ENCODE measurements around the gene TMEM63B.
"Not testable (repeated sequence)": the region's sequence is repeated elsewhere in the genome, so short reads cannot be mapped to it uniquely, and the experiment has no call there.

The TMEM63B gene

DNA sequence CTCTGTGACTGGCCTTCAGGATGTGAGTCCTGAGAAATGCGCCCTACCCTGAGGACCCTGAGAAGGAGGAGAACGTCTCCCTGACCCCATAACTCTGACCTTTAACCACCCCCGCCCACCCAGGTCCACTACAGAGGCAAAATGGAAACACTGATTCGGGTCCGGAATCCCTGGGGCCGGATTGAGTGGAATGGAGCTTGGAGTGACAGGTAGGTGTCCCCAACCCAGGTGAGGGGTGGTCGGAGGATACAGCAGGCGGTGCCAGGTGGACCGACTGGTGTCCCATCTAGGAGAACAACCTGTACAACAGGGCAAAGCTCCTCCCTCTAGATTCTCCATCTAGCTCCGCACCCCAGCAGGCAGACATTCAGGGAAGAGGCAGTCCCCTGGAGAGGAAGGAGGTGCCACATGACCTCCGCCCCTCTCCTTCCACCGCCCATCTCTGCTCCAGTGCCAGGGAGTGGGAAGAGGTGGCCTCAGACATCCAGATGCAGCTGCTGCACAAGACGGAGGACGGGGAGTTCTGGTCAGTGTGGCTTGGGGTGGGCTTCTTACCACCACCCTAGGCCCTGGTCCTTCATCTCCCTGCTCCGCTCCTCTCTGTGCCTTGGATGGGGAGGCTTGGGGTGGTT lies 48.9 kb downstream of the TMEM63B start:
- peaks cover 16% of the 10 kb centered on the region; the same call in 1 of the 2 replicates for H3K4me1 ChIP-seq (ENCODE audit: insufficient read depth, low read length)
- no peaks in the 10 kb centered on the region for H3K36me3 ChIP-seq (ENCODE audit: insufficient read depth, low read length)
- no peak overlapping the region for H3K9ac ChIP-seq (ENCODE audit: low read depth, low read length)
- no peaks in the 10 kb centered on the region for H3K9me3 ChIP-seq (ENCODE audit: control insufficient read depth, insufficient read depth, low read length)

DNA sequence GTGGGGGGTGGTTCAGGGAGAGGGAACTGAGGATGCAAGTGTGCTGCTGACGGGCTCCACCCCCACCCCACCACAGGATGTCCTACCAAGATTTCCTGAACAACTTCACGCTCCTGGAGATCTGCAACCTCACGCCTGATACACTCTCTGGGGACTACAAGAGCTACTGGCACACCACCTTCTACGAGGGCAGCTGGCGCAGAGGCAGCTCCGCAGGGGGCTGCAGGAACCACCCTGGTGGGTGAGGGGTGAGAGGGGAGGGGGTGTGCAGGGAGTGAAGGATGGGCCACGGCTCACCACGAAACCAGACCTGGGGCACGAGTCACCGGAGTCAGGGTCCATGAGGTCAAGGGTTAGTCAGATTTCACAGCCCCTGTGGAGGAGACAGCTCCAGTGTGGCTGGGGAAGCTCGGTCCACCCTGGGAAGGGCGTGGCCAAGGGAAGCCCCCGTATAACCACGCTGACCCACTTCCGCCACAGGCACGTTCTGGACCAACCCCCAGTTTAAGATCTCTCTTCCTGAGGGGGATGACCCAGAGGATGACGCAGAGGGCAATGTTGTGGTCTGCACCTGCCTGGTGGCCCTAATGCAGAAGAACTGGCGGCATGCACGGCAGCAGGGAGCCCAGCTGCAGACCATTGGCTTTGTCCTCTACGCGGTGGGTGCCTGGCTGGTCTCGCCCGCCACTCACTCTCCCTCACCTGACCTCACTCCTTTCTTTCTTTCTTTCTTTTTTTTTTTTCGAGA lies 49.6 kb downstream of the TMEM63B start:
- Histone ChIP-seq H3K36me3 (ENCODE audit: insufficient read depth, low read length) (no peaks in the 10 kb centered on the region), H3K4me1 (ENCODE audit: insufficient read depth, low read length) (peaks cover 16% of the 10 kb centered on the region; the same call in 1 of the 2 replicates), H3K9ac (ENCODE audit: low read depth, low read length) (no peak overlapping the region), H3K9me3 (ENCODE audit: control insufficient read depth, insufficient read depth, low read length) (no peaks in the 10 kb centered on the region)

- H3K9me3 ChIP-seq (ENCODE audit: control insufficient read depth, insufficient read depth, low read length): no peaks in the 10 kb centered on the region
- H3K9ac ChIP-seq (ENCODE audit: low read depth, low read length): no peak overlapping the region
- H3K4me1 ChIP-seq (ENCODE audit: insufficient read depth, low read length): peaks cover 15% of the 10 kb centered on the region; the same call in 1 of the 2 replicates
- no peaks in the 10 kb centered on the region for H3K36me3 ChIP-seq (ENCODE audit: insufficient read depth, low read length)
Observed at GRCh38 chr6:44177691-44178423, 50.5 kb downstream of the TMEM63B start.

GRCh38 chr6:44178424-44179071 lies 51.2 kb downstream of the TMEM63B start:
- no peaks in the 10 kb centered on the region for H3K36me3 ChIP-seq (ENCODE audit: insufficient read depth, low read length)
- H3K9ac ChIP-seq (ENCODE audit: low read depth, low read length): no peak overlapping the region
- H3K9me3 ChIP-seq (ENCODE audit: control insufficient read depth, insufficient read depth, low read length): no peaks in the 10 kb centered on the region
- H3K4me1 ChIP-seq (ENCODE audit: insufficient read depth, low read length): peaks cover 17% of the 10 kb centered on the region

DNA sequence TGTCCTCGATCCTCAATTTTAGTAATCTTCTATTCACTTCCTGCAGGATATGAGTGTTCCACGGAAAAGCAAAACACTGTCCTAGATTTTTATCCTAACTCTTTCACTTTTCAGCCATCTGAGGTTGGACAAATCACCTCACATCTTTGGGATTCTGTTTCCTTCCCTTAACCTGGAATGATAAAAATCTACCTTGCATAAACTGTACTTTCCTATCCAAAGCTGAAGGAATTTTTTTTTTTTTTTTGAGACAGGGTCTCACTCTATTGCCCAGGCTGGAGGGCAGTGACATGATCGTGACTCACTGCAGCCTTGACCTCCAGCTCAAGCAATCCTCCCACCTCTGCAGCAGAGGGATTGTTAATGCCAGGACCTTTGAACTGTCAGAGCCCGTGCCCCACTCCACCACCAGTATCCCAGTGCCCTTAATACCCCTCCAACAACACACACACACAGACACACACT lies 51.8 kb downstream of the TMEM63B start:
- Histone ChIP-seq H3K9me3 (ENCODE audit: control insufficient read depth, insufficient read depth, low read length) (no peaks in the 10 kb centered on the region), H3K36me3 (ENCODE audit: insufficient read depth, low read length) (no peaks in the 10 kb centered on the region), H3K4me1 (ENCODE audit: insufficient read depth, low read length) (peaks cover 22% of the 10 kb centered on the region), H3K9ac (ENCODE audit: low read depth, low read length) (no peak overlapping the region)

DNA sequence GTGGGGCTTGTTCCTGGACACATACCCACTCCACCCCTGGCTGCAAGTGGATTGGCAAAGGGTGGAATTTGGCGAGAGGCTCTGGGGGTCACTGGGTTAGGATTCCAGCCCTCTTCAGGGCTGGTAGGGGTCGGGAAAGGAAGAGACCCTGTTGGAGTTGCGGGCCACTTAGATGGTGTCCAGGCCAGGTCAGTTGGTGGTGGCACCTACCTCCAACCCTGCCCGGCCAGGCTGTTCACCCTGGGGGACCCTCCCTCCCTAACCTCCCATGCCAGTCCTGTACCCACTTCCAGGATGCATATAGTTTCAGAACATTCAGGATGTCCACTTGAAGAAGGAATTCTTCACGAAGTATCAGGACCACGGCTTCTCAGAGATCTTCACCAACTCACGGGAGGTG lies 52.3 kb downstream of the TMEM63B start:
- no peaks in the 10 kb centered on the region for H3K36me3 ChIP-seq (ENCODE audit: insufficient read depth, low read length)
- H3K9me3 ChIP-seq (ENCODE audit: control insufficient read depth, insufficient read depth, low read length): no peaks in the 10 kb centered on the region
- H3K4me1 ChIP-seq (ENCODE audit: insufficient read depth, low read length): peaks cover 22% of the 10 kb centered on the region
- H3K9ac ChIP-seq (ENCODE audit: low read depth, low read length): no peak overlapping the region

DNA sequence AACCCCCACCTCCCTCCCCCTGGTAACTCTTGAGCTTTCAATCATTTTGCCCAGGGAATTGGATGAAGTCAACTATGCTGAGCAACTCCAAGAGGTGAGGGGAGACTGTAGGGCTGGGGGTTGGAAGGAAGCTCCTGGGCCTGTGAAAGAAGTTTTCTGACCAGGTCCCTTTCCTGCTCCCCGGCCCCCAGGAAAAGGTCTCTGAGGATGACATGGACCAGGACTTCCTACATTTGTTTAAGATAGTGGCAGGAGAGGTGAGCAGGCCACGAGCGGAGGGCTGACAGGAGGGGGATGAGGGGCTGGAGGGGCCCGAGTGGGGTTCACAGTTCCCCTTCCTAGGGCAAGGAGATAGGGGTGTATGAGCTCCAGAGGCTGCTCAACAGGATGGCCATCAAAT lies 53.1 kb downstream of the TMEM63B start:
- Histone ChIP-seq H3K36me3 (ENCODE audit: insufficient read depth, low read length) (no peaks in the 10 kb centered on the region), H3K4me1 (ENCODE audit: insufficient read depth, low read length) (peaks cover 22% of the 10 kb centered on the region), H3K9me3 (ENCODE audit: control insufficient read depth, insufficient read depth, low read length) (no peaks in the 10 kb centered on the region), H3K9ac (ENCODE audit: low read depth, low read length) (no peak overlapping the region)

- no peak overlapping the region for H3K9ac ChIP-seq (ENCODE audit: low read depth, low read length)
- no peaks in the 10 kb centered on the region for H3K36me3 ChIP-seq (ENCODE audit: insufficient read depth, low read length)
- no peaks in the 10 kb centered on the region for H3K9me3 ChIP-seq (ENCODE audit: control insufficient read depth, insufficient read depth, low read length)
- peaks cover 23% of the 10 kb centered on the region for H3K4me1 ChIP-seq (ENCODE audit: insufficient read depth, low read length)
Observed at GRCh38 chr6:44180886-44181285, 53.5 kb downstream of the TMEM63B start.

GRCh38 chr6:44181784-44182183 lies 54.4 kb downstream of the TMEM63B start:
- peaks cover 23% of the 10 kb centered on the region for H3K4me1 ChIP-seq (ENCODE audit: insufficient read depth, low read length)

GRCh38 chr6:44182911-44183390 lies 55.6 kb downstream of the TMEM63B start:
- Histone ChIP-seq H3K9me3 (ENCODE audit: control insufficient read depth, insufficient read depth, low read length) (no peaks in the 10 kb centered on the region), H3K4me1 (ENCODE audit: insufficient read depth, low read length) (peaks cover 20% of the 10 kb centered on the region), H3K36me3 (ENCODE audit: insufficient read depth, low read length) (no peaks in the 10 kb centered on the region), H3K9ac (ENCODE audit: low read depth, low read length) (no peak overlapping the region)

More at GRCh38 chr6:44181784-44182183, 54.4 kb downstream of the TMEM63B start:
- H3K36me3 ChIP-seq (ENCODE audit: insufficient read depth, low read length); H3K9ac ChIP-seq (ENCODE audit: low read depth, low read length); H3K9me3 ChIP-seq (ENCODE audit: control insufficient read depth, insufficient read depth, low read length): not testable (repeated sequence)

GRCh38 chr6:44183783-44184182 lies 56.4 kb downstream of the TMEM63B start:
- H3K9ac ChIP-seq (ENCODE audit: low read depth, low read length): no peak overlapping the region
- H3K36me3 ChIP-seq (ENCODE audit: insufficient read depth, low read length): no peaks in the 10 kb centered on the region
- peaks cover 20% of the 10 kb centered on the region for H3K4me1 ChIP-seq (ENCODE audit: insufficient read depth, low read length)
- no peaks in the 10 kb centered on the region for H3K9me3 ChIP-seq (ENCODE audit: control insufficient read depth, insufficient read depth, low read length)

- H3K9ac ChIP-seq (ENCODE audit: low read depth, low read length); H3K9me3 ChIP-seq (ENCODE audit: control insufficient read depth, insufficient read depth, low read length); H3K36me3 ChIP-seq (ENCODE audit: insufficient read depth, low read length): not testable (repeated sequence)
- peaks cover 20% of the 10 kb centered on the region for H3K4me1 ChIP-seq (ENCODE audit: insufficient read depth, low read length)
Observed at GRCh38 chr6:44185356-44185755, 58.0 kb downstream of the TMEM63B start.

DNA sequence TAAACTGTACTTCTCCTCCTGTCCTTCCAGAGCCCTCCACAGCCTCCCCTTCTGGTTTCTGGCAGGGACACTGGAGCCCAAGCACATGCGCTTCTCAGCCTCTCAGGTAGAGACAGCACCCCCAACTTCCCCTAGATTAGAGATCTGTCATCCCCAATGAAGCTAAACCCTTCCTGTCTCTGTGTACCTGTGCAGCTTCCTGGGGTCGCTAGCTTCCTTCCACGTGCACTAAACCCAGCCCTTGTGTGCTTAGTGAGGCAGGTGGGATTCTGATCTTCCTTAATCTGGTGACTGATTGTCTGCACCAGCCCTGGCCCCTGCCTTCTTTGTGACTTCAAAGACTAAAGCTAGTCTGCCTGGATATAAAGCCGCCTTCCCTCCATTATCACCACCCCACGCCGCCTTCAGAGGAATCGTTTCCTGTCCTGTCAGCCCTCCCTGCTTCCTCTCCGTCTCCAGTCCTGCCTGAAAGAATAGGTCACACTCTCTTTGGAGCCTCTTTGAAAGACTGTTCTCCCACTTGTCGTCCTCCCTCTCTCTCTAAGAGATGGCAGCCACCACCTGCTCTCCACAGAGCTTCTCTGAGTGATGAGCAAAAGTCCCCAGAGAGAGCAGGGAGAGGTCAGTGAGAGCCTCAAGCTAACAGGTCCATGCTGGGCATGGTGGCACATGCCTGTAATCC lies 58.7 kb downstream of the TMEM63B start:
- Histone ChIP-seq H3K9ac (ENCODE audit: low read depth, low read length) (no peak overlapping the region), H3K9me3 (ENCODE audit: control insufficient read depth, insufficient read depth, low read length) (no peaks in the 10 kb centered on the region), H3K4me1 (ENCODE audit: insufficient read depth, low read length) (peaks cover 20% of the 10 kb centered on the region), H3K36me3 (ENCODE audit: insufficient read depth, low read length) (no peaks in the 10 kb centered on the region)

GRCh38 chr6:44186635-44187025 lies 59.3 kb downstream of the TMEM63B start:
- H3K4me1 ChIP-seq (ENCODE audit: insufficient read depth, low read length): peaks cover 20% of the 10 kb centered on the region
- no peaks in the 10 kb centered on the region for H3K36me3 ChIP-seq (ENCODE audit: insufficient read depth, low read length)
- no peaks in the 10 kb centered on the region for H3K9me3 ChIP-seq (ENCODE audit: control insufficient read depth, insufficient read depth, low read length)
- H3K9ac ChIP-seq (ENCODE audit: low read depth, low read length): no peak overlapping the region
